Dendritic cell treated with granulocyte-macrophage colony-stimulating factor and Interleukin-4, amounts not matched to agents 40 ng/mL and 50 ng/mL, for 4 days (primary cell): ENCODE measurements around the gene IYD.
"Not testable (repeated sequence)": the region's sequence is repeated elsewhere in the genome, so short reads cannot be mapped to it uniquely, and the experiment has no call there.

Source experiments
- H3K27ac Mint-ChIP-seq: one replicate; pipeline ENCODE4 v1.8.0; 2022; ENCODE audit warnings: mild to moderate bottlenecking, mixed read lengths
- H3K27me3 Mint-ChIP-seq: one replicate; pipeline ENCODE4 v1.8.0; 2022; ENCODE audit warnings: mild to moderate bottlenecking, mixed read lengths
- H3K36me3 Mint-ChIP-seq: one replicate; pipeline ENCODE4 v1.8.0; 2022; ENCODE audit warnings: low read depth, mixed read lengths
- H3K4me1 Mint-ChIP-seq: one replicate; pipeline ENCODE4 v1.8.0; 2022; ENCODE audit warnings: low read depth, mixed read lengths
- H3K4me3 Mint-ChIP-seq: one replicate; pipeline ENCODE4 v1.8.0; 2022; ENCODE audit warnings: mild to moderate bottlenecking, moderate library complexity, mixed read lengths
- H3K9me3 Mint-ChIP-seq: one replicate; pipeline ENCODE4 v1.8.0; 2022; ENCODE audit warnings: mixed read lengths
- intact Hi-C: fragments of 100-400 bp; cut with micrococcal nuclease; formaldehyde crosslinking; loops from one replicate; pipeline ENCODE4 v1.15.0; 2022

The IYD gene

GRCh38 chr6:150445486-150445885, 76.7 kb downstream of the IYD start:
- intact Hi-C loops = no loop called here
- Mint-ChIP-seq H3K27ac (no peak overlapping the region), H3K27me3 (peaks cover 2% of the 10 kb centered on the region), H3K4me1 (no peaks in the 10 kb centered on the region), H3K9me3 (no peaks in the 10 kb centered on the region), H3K4me3 (no peak overlapping the region), H3K36me3 (no peaks in the 10 kb centered on the region)

GRCh38 chr6:150448221-150448620, 79.4 kb downstream of the IYD start:
- peaks cover 2% of the 10 kb centered on the region for H3K27me3 Mint-ChIP-seq
- H3K9me3 Mint-ChIP-seq = no peaks in the 10 kb centered on the region
- no peak overlapping the region for H3K27ac Mint-ChIP-seq
- H3K4me3 Mint-ChIP-seq = no peak overlapping the region
- intact Hi-C loops = no loop called here
- no peaks in the 10 kb centered on the region for H3K36me3 Mint-ChIP-seq
- no peaks in the 10 kb centered on the region for H3K4me1 Mint-ChIP-seq

GRCh38 chr6:150449055-150449454, 80.2 kb downstream of the IYD start:
- H3K9me3 Mint-ChIP-seq, H3K4me1 Mint-ChIP-seq, intact Hi-C loops, H3K27ac Mint-ChIP-seq, H3K36me3 Mint-ChIP-seq, H3K27me3 Mint-ChIP-seq, H3K4me3 Mint-ChIP-seq: not testable (repeated sequence)

GRCh38 chr6:150450918-150451317, 82.1 kb downstream of the IYD start:
- intact Hi-C loops = no loop called here
- no peaks in the 10 kb centered on the region for H3K36me3 Mint-ChIP-seq
- peaks cover 3% of the 10 kb centered on the region for H3K27me3 Mint-ChIP-seq

GRCh38 chr6:150451807-150452427, 83.1 kb downstream of the IYD start:
- Mint-ChIP-seq H3K4me1 (no peaks in the 10 kb centered on the region), H3K9me3 (no peaks in the 10 kb centered on the region), H3K4me3 (no peak overlapping the region), H3K27ac (no peak overlapping the region), H3K27me3 (peaks cover 1% of the 10 kb centered on the region), H3K36me3 (no peaks in the 10 kb centered on the region)
- intact Hi-C loops = no loop called here

More at GRCh38 chr6:150450918-150451317, 82.1 kb downstream of the IYD start:
- no peak overlapping the region for H3K27ac Mint-ChIP-seq
- no peak overlapping the region for H3K4me3 Mint-ChIP-seq
- H3K4me1 Mint-ChIP-seq = no peaks in the 10 kb centered on the region
- no peaks in the 10 kb centered on the region for H3K9me3 Mint-ChIP-seq

- no peaks in the 10 kb centered on the region for H3K9me3 Mint-ChIP-seq
- H3K4me3 Mint-ChIP-seq = no peak overlapping the region
- H3K27me3 Mint-ChIP-seq = peaks cover 1% of the 10 kb centered on the region
- intact Hi-C loops = no loop called here
- no peaks in the 10 kb centered on the region for H3K36me3 Mint-ChIP-seq
- H3K27ac Mint-ChIP-seq = no peak overlapping the region
- no peaks in the 10 kb centered on the region for H3K4me1 Mint-ChIP-seq
These were observed 83.8 kb downstream of the IYD start for GRCh38 chr6:150452428-150453243.

GRCh38 chr6:150453357-150453756, 84.5 kb downstream of the IYD start:
- Mint-ChIP-seq H3K4me3 (no peak overlapping the region), H3K36me3 (no peaks in the 10 kb centered on the region), H3K9me3 (no peaks in the 10 kb centered on the region), H3K4me1 (no peaks in the 10 kb centered on the region), H3K27me3 (peaks cover 1% of the 10 kb centered on the region), H3K27ac (no peak overlapping the region)
- intact Hi-C loops = no loop called here
